Keratinocyte (primary cell): Measurements from ENCODE around the gene PDZD7. TPM values are rescaled to one million over a fixed set of nuclear protein-coding genes. Genes with fewer than 3 reads are reported as not detected.
A peak's percentile ranks its signal among the peaks of the same experiment; 100 is the strongest.

ENCODE experiments used
- DNase-seq: peaks from one replicate; pipeline ENCODE4 v3.0.0-alpha.2; 2011; ENCODE audit warnings: low read depth, missing footprints, low spot score
- FAIRE-seq: peaks from 2 replicates; lab custom pipeline; 2011; peaks lifted over from hg19 to GRCh38; lab: Jason Lieb, UNC
- H2AFZ ChIP-seq: 2 replicates; pipeline ENCODE4 v1.6.0; 2012; ENCODE audit warnings: low read length, control low read depth, inconsistent platforms; ENCODE audit not compliant: control insufficient read depth
- H3K27ac ChIP-seq: 2 replicates; pipeline ENCODE4 v1.5.1; 2011; ENCODE audit warnings: low read length; ENCODE audit not compliant: control insufficient read depth, insufficient read depth
- H3K27me3 ChIP-seq: 3 replicates; pipeline ENCODE4 v1.6.0; 2011; ENCODE audit warnings: low read length; ENCODE audit not compliant: control insufficient read depth, insufficient read depth; ENCODE audit errors: extremely low read depth
- H3K36me3 ChIP-seq, 2 experiments: 2 replicates in 1 of 2; 3 replicates in 1 of 2; pipeline ENCODE4 v1.5.1; 2011; ENCODE audit warnings: low read length in 2 of 2, mild to moderate bottlenecking in 1 of 2; ENCODE audit not compliant: control insufficient read depth in 2 of 2, insufficient read depth in 2 of 2; ENCODE audit errors: extremely low read depth in 1 of 2
- H3K4me1 ChIP-seq: 3 replicates; pipeline ENCODE4 v1.5.1; 2011; ENCODE audit warnings: low read length; ENCODE audit not compliant: control insufficient read depth, insufficient read depth; ENCODE audit errors: extremely low read depth
- H3K4me2 ChIP-seq: 3 replicates; pipeline ENCODE4 v1.6.0; 2011; ENCODE audit warnings: low read depth, low read length; ENCODE audit not compliant: control insufficient read depth, insufficient read depth; ENCODE audit errors: extremely low read depth
- H3K4me3 ChIP-seq, 3 experiments: fragments of 200-600 bp in 1 of 3; sonication (generic) in 1 of 3; 2 replicates in 2 of 3; 3 replicates in 1 of 3; pipeline ENCODE4 v1.5.1; 2011 to 2016; ENCODE audit warnings: low read length in 3 of 3, mild to moderate bottlenecking in 3 of 3, control low read depth in 2 of 3, inconsistent platforms in 1 of 3, low read depth in 1 of 3, mixed read lengths in 1 of 3, mixed run types in 1 of 3, moderate library complexity in 1 of 3; ENCODE audit not compliant: control insufficient read depth in 2 of 3, insufficient read depth in 2 of 3; ENCODE audit errors: extremely low read depth in 1 of 3
- H3K79me2 ChIP-seq: 2 replicates; pipeline ENCODE4 v1.6.0; 2012; ENCODE audit warnings: low read length; ENCODE audit not compliant: control insufficient read depth, insufficient read depth
- H3K9ac ChIP-seq: 3 replicates; pipeline ENCODE4 v1.6.0; 2011; ENCODE audit warnings: low read length; ENCODE audit not compliant: control insufficient read depth, insufficient read depth; ENCODE audit errors: extremely low read depth
- H3K9me1 ChIP-seq: 3 replicates; pipeline ENCODE4 v1.6.0; 2011; ENCODE audit warnings: low read length; ENCODE audit not compliant: control insufficient read depth, insufficient read depth; ENCODE audit errors: extremely low read depth
- H3K9me3 ChIP-seq: 2 replicates; pipeline ENCODE4 v1.5.1; 2012; ENCODE audit warnings: low read depth, low read length; ENCODE audit not compliant: control insufficient read depth
- H4K20me1 ChIP-seq: 3 replicates; pipeline ENCODE4 v1.6.0; 2011; ENCODE audit warnings: low read length; ENCODE audit not compliant: control insufficient read depth, insufficient read depth; ENCODE audit errors: extremely low read depth
- CTCF ChIP-seq, 3 experiments: IDR thresholded peaks in 1 of 3; conservative IDR thresholded peaks in 1 of 3; optimal IDR thresholded peaks in 1 of 3; 2 replicates in 2 of 3; 3 replicates in 1 of 3; pipeline versions ENCODE3 to v1.5.1; 2011; ENCODE audit warnings: low read length in 3 of 3, mild to moderate bottlenecking in 3 of 3, moderate library complexity in 2 of 3, control low read depth in 1 of 3, inconsistent platforms in 1 of 3; ENCODE audit not compliant: insufficient read depth in 2 of 3; ENCODE audit errors: extremely low read depth in 1 of 3
- EZH2 ChIP-seq: IDR thresholded peaks from one replicate; pipeline ENCODE4 v1.6.1; 2012; ENCODE audit warnings: inconsistent platforms, mild to moderate bottlenecking, low read length, moderate library complexity
- dilution Hi-C: fragments of 300-500 bp; cut with MboI; formaldehyde crosslinking; loops from one replicate; pipeline ENCODE4 v1.7.0; 2020; ENCODE audit warnings: low sequenced_read_pairs; ENCODE audit not compliant: extremely low pct_ligation_motif_present
- polyA plus RNA-seq, 5 experiments: library from polyadenylated mRNA; depleted of rRNA in 3 of 5; stranded (reverse) in 3 of 5; stranded (forward) in 1 of 5; unstranded in 1 of 5; fragments of >200 nt; gene quantifications; 1 replicate in 1 of 5; 2 replicates in 3 of 5; 3 replicates in 1 of 5; pipeline versions ENCODE4 v1.2.1 to v1.2.3, GENCODE V29; 2011 to 2012; ENCODE audit warnings: missing spikeins in 2 of 5, low read depth in 1 of 5, low replicate concordance in 1 of 5

Gene PDZD7
- polyA plus RNA-seq, 1 donor (not counting 4 experiments of a cell fraction or from before 2014, with no cell fraction given), result 0.54 TPM

- no peaks in the 10 kb centered on the region for H4K20me1 ChIP-seq
- H3K9me1 ChIP-seq, result no peaks in the 10 kb centered on the region
- DNase-seq (peak; percentile 88), FAIRE-seq (peak; percentile 23)
- peak overlapping the region; percentile 100 for H2AFZ ChIP-seq
- no peaks in the 10 kb centered on the region for H3K36me3 ChIP-seq
- peaks cover 26% of the 10 kb centered on the region for H3K27me3 ChIP-seq
- dilution Hi-C loops, result no loop called here
- peak overlapping the region; percentile 98 for H3K9ac ChIP-seq
- H3K9me3 ChIP-seq, result no peaks in the 10 kb centered on the region
- H3K27ac ChIP-seq, result peak overlapping the region; percentile 97
- H3K79me2 ChIP-seq, result peaks cover 6% of the 10 kb centered on the region
- TF ChIP-seq EZH2, result no peak
- TF ChIP-seq CTCF (optimal IDR thresholded peaks at IDR 0.05 in 1 of 3, IDR thresholded peaks at IDR 0.05 in 1 of 3, conservative IDR thresholded peaks at IDR 0.05 in 1 of 3; ENCODE audit: extremely low read depth in 1 of 3, insufficient read depth in 2 of 3, low read length in 3 of 3), result peak; percentile 82 to 92 (median 88)
- H3K4me1 ChIP-seq, result peaks cover 17% of the 10 kb centered on the region
- peak overlapping the region; percentile 96 for H3K4me2 ChIP-seq
- H3K4me3 ChIP-seq, result peak overlapping the region; percentile 85 to 96 (median 95)
Measured at GRCh38 chr10:101060036-101060950, 29.4 kb upstream of the PDZD7 start.

GRCh38 chr10:101056365-101057151 is 25.6 kb upstream of the PDZD7 start:
- FAIRE-seq, result no peak
- H3K4me1 ChIP-seq, result peaks cover 19% of the 10 kb centered on the region
- no peak overlapping the region for H3K9ac ChIP-seq
- no peaks in the 10 kb centered on the region for H3K36me3 ChIP-seq
- H3K9me1 ChIP-seq, result no peaks in the 10 kb centered on the region
- no peak for DNase-seq
- H3K4me2 ChIP-seq, result no peak overlapping the region
- no peak overlapping the region for H3K27ac ChIP-seq
- no peak overlapping the region for H2AFZ ChIP-seq
- peaks cover 6% of the 10 kb centered on the region for H3K79me2 ChIP-seq
- no peaks in the 10 kb centered on the region for H3K27me3 ChIP-seq
- no peaks in the 10 kb centered on the region for H4K20me1 ChIP-seq
- dilution Hi-C loops, result no loop called here
- TF ChIP-seq EZH2, result no peak
- no peak for TF ChIP-seq CTCF (optimal IDR thresholded peaks at IDR 0.05 in 1 of 3, IDR thresholded peaks at IDR 0.05 in 1 of 3, conservative IDR thresholded peaks at IDR 0.05 in 1 of 3; ENCODE audit: extremely low read depth in 1 of 3, insufficient read depth in 2 of 3, low read length in 3 of 3)
- H3K9me3 ChIP-seq, result no peaks in the 10 kb centered on the region
- H3K4me3 ChIP-seq, result no peak overlapping the region
